ENCODE measurements around the gene ANKRD7.

- no peak for TF ChIP-seq GABPA (IDR thresholded peaks at IDR 0.05 in 1 of 2, conservative IDR thresholded peaks at IDR 0.05 in 1 of 2)
- TF ChIP-seq CTCF (IDR thresholded peaks at IDR 0.05; ENCODE audit: low read depth, low read length, missing input control): no peak
- no peak for TF ChIP-seq RAD21 (IDR thresholded peaks at IDR 0.05)
- TF ChIP-seq REST (IDR thresholded peaks at IDR 0.05): no peak
- TF ChIP-seq SP1 (IDR thresholded peaks at IDR 0.05): no peak
- TF ChIP-seq TAF1 (conservative IDR thresholded peaks at IDR 0.05): no peak
- TF ChIP-seq MAX (IDR thresholded peaks at IDR 0.05): no peak
- TF ChIP-seq HNF4G (IDR thresholded peaks at IDR 0.05): no peak
These were observed 5.9 kb upstream of the ANKRD7 start for GRCh38 chr7:118218413-118219156.

Measured in liver (tissue), 3 donors.